Activated CD4-positive, alpha-beta memory T cell treated with anti-CD3 and anti-CD28 coated beads for 36 hours (primary cell): ENCODE results near the gene NINL. TPM values are rescaled to one million over a fixed set of nuclear protein-coding genes. Genes with fewer than 3 reads are reported as not detected.

Source experiments
- CTCF ChIA-PET: fragments of 350-600 bp; sonication (Branson Sonifier 250); formaldehyde crosslinking; loops from one replicate; lab custom pipeline; 2021; ENCODE audit warnings: antibody characterized with exemption, inconsistent platforms; lab: Charles Lee
- POLR2A ChIA-PET: fragments of 350-600 bp; sonication (Branson Sonifier 250); formaldehyde crosslinking; loops from one replicate; lab custom pipeline; 2021; ENCODE audit warnings: antibody characterized with exemption; lab: Charles Lee
- DNase-seq: peaks from one replicate; pipeline ENCODE4 v3.0.0-alpha.2; 2020
- H3K27ac Mint-ChIP-seq: one replicate; pipeline ENCODE4 v1.8.0; 2021; ENCODE audit warnings: mixed read lengths
- H3K27me3 Mint-ChIP-seq: one replicate; pipeline ENCODE4 v1.8.0; 2021; ENCODE audit warnings: mixed read lengths
- H3K36me3 Mint-ChIP-seq: one replicate; pipeline ENCODE4 v1.8.0; 2021; ENCODE audit warnings: mixed read lengths
- H3K4me1 Mint-ChIP-seq: one replicate; pipeline ENCODE4 v1.8.0; 2021; ENCODE audit warnings: low read depth, mixed read lengths
- H3K4me3 Mint-ChIP-seq: one replicate; pipeline ENCODE4 v1.8.0; 2021; ENCODE audit warnings: mild to moderate bottlenecking, mixed read lengths
- H3K9me3 Mint-ChIP-seq: one replicate; pipeline ENCODE4 v1.8.0; 2021; ENCODE audit warnings: mixed read lengths
- intact Hi-C: fragments of 100-400 bp; cut with micrococcal nuclease; formaldehyde crosslinking; loops from one replicate; pipeline ENCODE4 v1.15.1; 2023
- total RNA-seq, 2 experiments: library from RNA; stranded (reverse); gene quantifications; one replicate each; pipeline ENCODE4 v1.2.3, GENCODE V29; 2021

Gene NINL
- total RNA-seq, 2 experiments from 2014 or later: 2.7 to 3.9 TPM

- no peak overlapping the region for H3K27ac Mint-ChIP-seq
- CTCF ChIA-PET: no interaction called here
- H3K27me3 Mint-ChIP-seq: no peaks in the 10 kb centered on the region
These were observed 117.9 kb downstream of the NINL start for GRCh38 chr20:25467441-25467840.

GRCh38 chr20:25466846-25467245 is 118.5 kb downstream of the NINL start:
- Mint-ChIP-seq H3K27me3 (no peaks in the 10 kb centered on the region), H3K4me1 (peaks cover 7% of the 10 kb centered on the region), H3K4me3 (no peak overlapping the region), H3K27ac (no peak overlapping the region), H3K9me3 (no peaks in the 10 kb centered on the region), H3K36me3 (no peaks in the 10 kb centered on the region)
- ChIA-PET POLR2A (no interaction called here), CTCF (no interaction called here)
- DNase-seq: no peak
- intact Hi-C loops: no loop called here

More at GRCh38 chr20:25467441-25467840, 117.9 kb downstream of the NINL start:
- Mint-ChIP-seq H3K36me3 (no peaks in the 10 kb centered on the region), H3K4me3 (no peak overlapping the region), H3K9me3 (no peaks in the 10 kb centered on the region), H3K4me1 (peaks cover 7% of the 10 kb centered on the region)
- POLR2A ChIA-PET: no interaction called here
- intact Hi-C loops: no loop called here
- DNase-seq: no peak

GRCh38 chr20:25465243-25466135 is 119.8 kb downstream of the NINL start:
- CTCF ChIA-PET: no interaction called here
- intact Hi-C loops: no loop called here
- Mint-ChIP-seq H3K4me3 (no peak overlapping the region), H3K27ac (no peak overlapping the region), H3K36me3 (no peaks in the 10 kb centered on the region), H3K9me3 (no peaks in the 10 kb centered on the region), H3K27me3 (no peaks in the 10 kb centered on the region), H3K4me1 (peaks cover 7% of the 10 kb centered on the region)
- no peak for DNase-seq
- POLR2A ChIA-PET: no interaction called here

GRCh38 chr20:25464501-25465242 is 120.7 kb downstream of the NINL start:
- ChIA-PET CTCF (no interaction called here), POLR2A (no interaction called here)
- no peaks in the 10 kb centered on the region for H3K9me3 Mint-ChIP-seq
- peaks cover under 1% of the 10 kb centered on the region for H3K4me1 Mint-ChIP-seq
- no peak overlapping the region for H3K4me3 Mint-ChIP-seq
- H3K27ac Mint-ChIP-seq: no peak overlapping the region
- intact Hi-C loops: no loop called here
- no peaks in the 10 kb centered on the region for H3K36me3 Mint-ChIP-seq
- no peak for DNase-seq
- no peaks in the 10 kb centered on the region for H3K27me3 Mint-ChIP-seq

GRCh38 chr20:25461786-25462545 is 123.4 kb downstream of the NINL start:
- H3K4me1 Mint-ChIP-seq: no peaks in the 10 kb centered on the region
- ChIA-PET CTCF (no interaction called here), POLR2A (no interaction called here)
- no peaks in the 10 kb centered on the region for H3K9me3 Mint-ChIP-seq
- H3K27me3 Mint-ChIP-seq: no peaks in the 10 kb centered on the region
- no peaks in the 10 kb centered on the region for H3K36me3 Mint-ChIP-seq
- H3K4me3 Mint-ChIP-seq: no peak overlapping the region
- intact Hi-C loops: no loop called here
- no peak for DNase-seq
- H3K27ac Mint-ChIP-seq: no peak overlapping the region

GRCh38 chr20:25461281-25461650 is 124.1 kb downstream of the NINL start:
- Mint-ChIP-seq H3K36me3 (no peaks in the 10 kb centered on the region), H3K27me3 (no peaks in the 10 kb centered on the region), H3K9me3 (no peaks in the 10 kb centered on the region), H3K4me3 (no peak overlapping the region), H3K27ac (no peak overlapping the region), H3K4me1 (no peaks in the 10 kb centered on the region)
- POLR2A ChIA-PET: no interaction called here
- intact Hi-C loops: no loop called here
- no peak for DNase-seq
- CTCF ChIA-PET: no interaction called here

GRCh38 chr20:25460566-25461280 is 124.6 kb downstream of the NINL start:
- H3K4me1 Mint-ChIP-seq: no peaks in the 10 kb centered on the region
- ChIA-PET CTCF (no interaction called here), POLR2A (no interaction called here)
- no peak for DNase-seq
- no peaks in the 10 kb centered on the region for H3K36me3 Mint-ChIP-seq
- H3K27me3 Mint-ChIP-seq: no peaks in the 10 kb centered on the region
- no peak overlapping the region for H3K27ac Mint-ChIP-seq
- no peak overlapping the region for H3K4me3 Mint-ChIP-seq
- no peaks in the 10 kb centered on the region for H3K9me3 Mint-ChIP-seq
- intact Hi-C loops: no loop called here

- H3K4me3 Mint-ChIP-seq: no peak overlapping the region
- no peaks in the 10 kb centered on the region for H3K9me3 Mint-ChIP-seq
- ChIA-PET POLR2A (no interaction called here), CTCF (no interaction called here)
- H3K4me1 Mint-ChIP-seq: no peaks in the 10 kb centered on the region
- no peaks in the 10 kb centered on the region for H3K36me3 Mint-ChIP-seq
- no peak overlapping the region for H3K27ac Mint-ChIP-seq
- DNase-seq: no peak
- intact Hi-C loops: no loop called here
- H3K27me3 Mint-ChIP-seq: no peaks in the 10 kb centered on the region
These were observed 125.3 kb downstream of the NINL start for GRCh38 chr20:25459916-25460535.

- ChIA-PET POLR2A (no interaction called here), CTCF (no interaction called here)
- no peaks in the 10 kb centered on the region for H3K36me3 Mint-ChIP-seq
- H3K4me3 Mint-ChIP-seq: no peak overlapping the region
- H3K9me3 Mint-ChIP-seq: no peaks in the 10 kb centered on the region
- H3K4me1 Mint-ChIP-seq: no peaks in the 10 kb centered on the region
- intact Hi-C loops: no loop called here
- H3K27ac Mint-ChIP-seq: no peak overlapping the region
- DNase-seq: no peak
- H3K27me3 Mint-ChIP-seq: no peaks in the 10 kb centered on the region
These were observed 126.1 kb downstream of the NINL start for GRCh38 chr20:25459111-25459830.

GRCh38 chr20:25457886-25458680 is 127.2 kb downstream of the NINL start:
- no peaks in the 10 kb centered on the region for H3K9me3 Mint-ChIP-seq
- POLR2A ChIA-PET: no interaction called here
- H3K36me3 Mint-ChIP-seq: no peaks in the 10 kb centered on the region
- no peak overlapping the region for H3K27ac Mint-ChIP-seq
- H3K4me1 Mint-ChIP-seq: no peaks in the 10 kb centered on the region
- no peak overlapping the region for H3K4me3 Mint-ChIP-seq
- no peak for DNase-seq
- CTCF ChIA-PET: no interaction called here
- no peaks in the 10 kb centered on the region for H3K27me3 Mint-ChIP-seq
- intact Hi-C loops: no loop called here
